DMS53 treated with DMSO at 0.1 percent for 48 hours (cell line): Measurements from ENCODE around the gene FLRT1.

Experiments
- DNase-seq: peaks from one replicate; lab custom pipeline; 2025; ENCODE audit not compliant: unreplicated experiment; lab: John Stamatoyannopoulos, UW

Gene FLRT1

GRCh38 chr11:64084146-64084950, 48.6 kb downstream of the FLRT1 start:
- no peak for DNase-seq

- no peak for DNase-seq
Observed at GRCh38 chr11:64084951-64085710, 49.4 kb downstream of the FLRT1 start.
